Measurements from ENCODE around the gene TBC1D2B. TPM values are rescaled to one million over a fixed set of nuclear protein-coding genes. Genes with fewer than 3 reads are reported as not detected.
A peak's percentile ranks its signal among the peaks of the same experiment; 100 is the strongest.

The TBC1D2B gene
- total RNA-seq, 2 donors from 2014 or later, result 86.1 to 109 TPM

GRCh38 chr15:78023865-78024518, 53.5 kb downstream of the TBC1D2B start:
- Mint-ChIP-seq H3K9me3 (no peaks in the 10 kb centered on the region), H3K27me3 (no peaks in the 10 kb centered on the region), H3K27ac (peak overlapping the region; percentile 9), H3K4me1 (peaks cover 11% of the 10 kb centered on the region), H3K4me3 (no peak overlapping the region), H3K36me3 (ENCODE audit: low read depth) (peaks cover 94% of the 10 kb centered on the region)
- no peak for ATAC-seq (replicated peaks)

GRCh38 chr15:78023081-78023665, 54.3 kb downstream of the TBC1D2B start:
- H3K9me3 Mint-ChIP-seq, result no peaks in the 10 kb centered on the region
- no peak for ATAC-seq (replicated peaks)
- peaks cover 13% of the 10 kb centered on the region for H3K4me1 Mint-ChIP-seq
- peaks cover 93% of the 10 kb centered on the region for H3K36me3 Mint-ChIP-seq (ENCODE audit: low read depth)
- H3K27me3 Mint-ChIP-seq, result no peaks in the 10 kb centered on the region
- H3K4me3 Mint-ChIP-seq, result no peak overlapping the region
- no peak overlapping the region for H3K27ac Mint-ChIP-seq

GRCh38 chr15:78021761-78022160, 55.8 kb downstream of the TBC1D2B start:
- no peak for ATAC-seq (replicated peaks)

GRCh38 chr15:78020007-78020406, 57.5 kb downstream of the TBC1D2B start:
- no peak for ATAC-seq (replicated peaks)
- Mint-ChIP-seq H3K9me3 (no peaks in the 10 kb centered on the region), H3K27ac (no peak overlapping the region), H3K4me1 (peaks cover 13% of the 10 kb centered on the region), H3K4me3 (no peak overlapping the region), H3K27me3 (no peaks in the 10 kb centered on the region), H3K36me3 (ENCODE audit: low read depth) (peaks cover 92% of the 10 kb centered on the region)

More at GRCh38 chr15:78021761-78022160, 55.8 kb downstream of the TBC1D2B start:
- H3K4me3 Mint-ChIP-seq, result no peak overlapping the region
- no peaks in the 10 kb centered on the region for H3K27me3 Mint-ChIP-seq
- H3K36me3 Mint-ChIP-seq (ENCODE audit: low read depth), result peaks cover 94% of the 10 kb centered on the region
- no peak overlapping the region for H3K27ac Mint-ChIP-seq
- no peaks in the 10 kb centered on the region for H3K9me3 Mint-ChIP-seq
- peaks cover 13% of the 10 kb centered on the region for H3K4me1 Mint-ChIP-seq

- Mint-ChIP-seq H3K27ac (peak overlapping the region; percentile 78), H3K4me1 (peaks cover 13% of the 10 kb centered on the region), H3K27me3 (no peaks in the 10 kb centered on the region), H3K9me3 (no peaks in the 10 kb centered on the region), H3K4me3 (peak overlapping the region; percentile 23), H3K36me3 (ENCODE audit: low read depth) (peaks cover 91% of the 10 kb centered on the region)
- peak; percentile 39 for ATAC-seq (replicated peaks)
Observed at GRCh38 chr15:78018946-78019644, 58.4 kb downstream of the TBC1D2B start.

GRCh38 chr15:78018445-78018844, 59.1 kb downstream of the TBC1D2B start:
- no peaks in the 10 kb centered on the region for H3K27me3 Mint-ChIP-seq
- no peaks in the 10 kb centered on the region for H3K9me3 Mint-ChIP-seq
- no peak for ATAC-seq (replicated peaks)
- peak overlapping the region; percentile 23 for H3K4me3 Mint-ChIP-seq
- H3K36me3 Mint-ChIP-seq (ENCODE audit: low read depth), result peaks cover 91% of the 10 kb centered on the region
- H3K4me1 Mint-ChIP-seq, result peaks cover 13% of the 10 kb centered on the region
- peak overlapping the region; percentile 78 for H3K27ac Mint-ChIP-seq

GRCh38 chr15:78016860-78017259, 60.7 kb downstream of the TBC1D2B start:
- no peak for ATAC-seq (replicated peaks)
- no peak overlapping the region for H3K4me3 Mint-ChIP-seq
- H3K9me3 Mint-ChIP-seq, result no peaks in the 10 kb centered on the region
- H3K27ac Mint-ChIP-seq, result peak overlapping the region; percentile 72
- no peaks in the 10 kb centered on the region for H3K27me3 Mint-ChIP-seq
- peaks cover 13% of the 10 kb centered on the region for H3K4me1 Mint-ChIP-seq
- H3K36me3 Mint-ChIP-seq (ENCODE audit: low read depth), result peaks cover 91% of the 10 kb centered on the region

GRCh38 chr15:78012643-78013077, 64.9 kb downstream of the TBC1D2B start:
- H3K36me3 Mint-ChIP-seq (ENCODE audit: low read depth), result peaks cover 95% of the 10 kb centered on the region
- no peak overlapping the region for H3K27ac Mint-ChIP-seq
- no peak for ATAC-seq (replicated peaks)
- H3K4me1 Mint-ChIP-seq, result peaks cover 3% of the 10 kb centered on the region
- H3K27me3 Mint-ChIP-seq, result no peaks in the 10 kb centered on the region
- no peaks in the 10 kb centered on the region for H3K9me3 Mint-ChIP-seq
- no peak overlapping the region for H3K4me3 Mint-ChIP-seq

GRCh38 chr15:78010067-78010466, 67.4 kb downstream of the TBC1D2B start:
- no peak for ATAC-seq (replicated peaks)
- Mint-ChIP-seq H3K4me1 (peaks cover 25% of the 10 kb centered on the region), H3K4me3 (no peak overlapping the region), H3K9me3 (no peaks in the 10 kb centered on the region), H3K27me3 (no peaks in the 10 kb centered on the region), H3K27ac (no peak overlapping the region), H3K36me3 (ENCODE audit: low read depth) (peaks cover 96% of the 10 kb centered on the region)

GRCh38 chr15:78007964-78008886, 69.3 kb downstream of the TBC1D2B start:
- no peaks in the 10 kb centered on the region for H3K9me3 Mint-ChIP-seq
- peak; percentile 33 for ATAC-seq (replicated peaks)

GRCh38 chr15:78007211-78007931, 70.1 kb downstream of the TBC1D2B start:
- Mint-ChIP-seq H3K4me1 (peaks cover 28% of the 10 kb centered on the region), H3K4me3 (no peak overlapping the region), H3K9me3 (no peaks in the 10 kb centered on the region), H3K36me3 (ENCODE audit: low read depth) (peaks cover 95% of the 10 kb centered on the region), H3K27ac (peak overlapping the region; percentile 87), H3K27me3 (no peaks in the 10 kb centered on the region)
- ATAC-seq (replicated peaks), result no peak

More at GRCh38 chr15:78007964-78008886, 69.3 kb downstream of the TBC1D2B start:
- peak overlapping the region; percentile 87 for H3K27ac Mint-ChIP-seq
- H3K4me1 Mint-ChIP-seq, result peaks cover 25% of the 10 kb centered on the region
- H3K27me3 Mint-ChIP-seq, result no peaks in the 10 kb centered on the region
- no peak overlapping the region for H3K4me3 Mint-ChIP-seq
- H3K36me3 Mint-ChIP-seq (ENCODE audit: low read depth), result peaks cover 95% of the 10 kb centered on the region

GRCh38 chr15:78006567-78007205, 70.8 kb downstream of the TBC1D2B start:
- no peak for ATAC-seq (replicated peaks)
- peaks cover 95% of the 10 kb centered on the region for H3K36me3 Mint-ChIP-seq (ENCODE audit: low read depth)
- H3K4me1 Mint-ChIP-seq, result peaks cover 28% of the 10 kb centered on the region
- no peaks in the 10 kb centered on the region for H3K27me3 Mint-ChIP-seq
- H3K9me3 Mint-ChIP-seq, result no peaks in the 10 kb centered on the region
- no peak overlapping the region for H3K4me3 Mint-ChIP-seq
- H3K27ac Mint-ChIP-seq, result peak overlapping the region; percentile 87

- peak overlapping the region; percentile 13 for H3K4me3 Mint-ChIP-seq
- peaks cover 95% of the 10 kb centered on the region for H3K36me3 Mint-ChIP-seq (ENCODE audit: low read depth)
- no peaks in the 10 kb centered on the region for H3K27me3 Mint-ChIP-seq
- H3K4me1 Mint-ChIP-seq, result peaks cover 35% of the 10 kb centered on the region
- no peaks in the 10 kb centered on the region for H3K9me3 Mint-ChIP-seq
- no peak for ATAC-seq (replicated peaks)
- H3K27ac Mint-ChIP-seq, result peak overlapping the region; percentile 87
Observed at GRCh38 chr15:78004919-78005634, 72.4 kb downstream of the TBC1D2B start.
